Nephron progenitor cell (in vitro differentiated cells): ENCODE results near the gene CP.

Source experiments
- DNase-seq: peaks from one replicate; pipeline ENCODE4 v3.0.0; 2021
- H3K27ac Mint-ChIP-seq: 2 replicates; pipeline ENCODE4 v1.8.0; 2021; ENCODE audit warnings: mild to moderate bottlenecking, moderate library complexity, mixed read lengths
- H3K27me3 Mint-ChIP-seq: 2 replicates; pipeline ENCODE4 v1.8.0; 2021; ENCODE audit warnings: mild to moderate bottlenecking, low read depth, mixed read lengths; ENCODE audit not compliant: poor library complexity
- H3K36me3 Mint-ChIP-seq: 2 replicates; pipeline ENCODE4 v1.8.0; 2021; ENCODE audit warnings: low read depth, mixed read lengths
- H3K4me1 Mint-ChIP-seq: 2 replicates; pipeline ENCODE4 v1.8.0; 2021; ENCODE audit warnings: mixed read lengths
- H3K4me3 Mint-ChIP-seq: 2 replicates; pipeline ENCODE4 v1.8.0; 2021; ENCODE audit warnings: mild to moderate bottlenecking, moderate library complexity, mixed read lengths
- H3K9me3 Mint-ChIP-seq: 2 replicates; pipeline ENCODE4 v1.8.0; 2021; ENCODE audit warnings: mild to moderate bottlenecking, moderate library complexity, mixed read lengths
- TF ChIP-seq, protein P1 (sequence below): fragments of 200-600 bp; sonication (generic); IDR thresholded peaks from 2 replicates; pipeline ENCODE4 v1.5.0; 2021; ENCODE audit warnings: antibody characterized with exemption

CP gene

DNA sequence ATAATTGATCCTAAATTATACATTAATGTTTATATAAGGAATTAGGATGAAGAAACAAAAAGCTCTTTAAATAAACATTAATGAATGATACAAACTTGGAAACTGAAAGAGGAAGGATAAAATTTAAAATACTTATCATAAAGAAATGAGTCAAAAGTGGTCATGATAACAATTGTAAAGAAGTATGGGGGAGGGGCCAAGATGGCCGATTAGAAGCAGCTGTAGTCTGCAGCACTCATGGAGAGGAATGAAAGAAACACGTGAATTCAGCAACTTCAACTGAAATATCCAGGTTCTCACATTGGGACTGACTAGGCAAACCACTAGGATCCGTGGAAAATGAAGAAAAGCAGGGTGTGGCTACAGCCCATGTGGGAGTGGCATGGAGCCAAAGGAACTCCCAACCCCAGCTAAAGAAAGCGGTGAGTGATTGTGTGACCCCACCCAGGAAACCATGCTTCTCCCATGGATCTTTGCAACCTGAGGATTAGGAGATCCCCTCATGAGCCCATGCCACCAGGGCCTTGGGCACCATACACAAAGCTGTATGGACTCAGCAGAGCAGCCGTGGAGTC, 13.1 kb upstream of the CP start:
- TF ChIP-seq, protein P1, sequence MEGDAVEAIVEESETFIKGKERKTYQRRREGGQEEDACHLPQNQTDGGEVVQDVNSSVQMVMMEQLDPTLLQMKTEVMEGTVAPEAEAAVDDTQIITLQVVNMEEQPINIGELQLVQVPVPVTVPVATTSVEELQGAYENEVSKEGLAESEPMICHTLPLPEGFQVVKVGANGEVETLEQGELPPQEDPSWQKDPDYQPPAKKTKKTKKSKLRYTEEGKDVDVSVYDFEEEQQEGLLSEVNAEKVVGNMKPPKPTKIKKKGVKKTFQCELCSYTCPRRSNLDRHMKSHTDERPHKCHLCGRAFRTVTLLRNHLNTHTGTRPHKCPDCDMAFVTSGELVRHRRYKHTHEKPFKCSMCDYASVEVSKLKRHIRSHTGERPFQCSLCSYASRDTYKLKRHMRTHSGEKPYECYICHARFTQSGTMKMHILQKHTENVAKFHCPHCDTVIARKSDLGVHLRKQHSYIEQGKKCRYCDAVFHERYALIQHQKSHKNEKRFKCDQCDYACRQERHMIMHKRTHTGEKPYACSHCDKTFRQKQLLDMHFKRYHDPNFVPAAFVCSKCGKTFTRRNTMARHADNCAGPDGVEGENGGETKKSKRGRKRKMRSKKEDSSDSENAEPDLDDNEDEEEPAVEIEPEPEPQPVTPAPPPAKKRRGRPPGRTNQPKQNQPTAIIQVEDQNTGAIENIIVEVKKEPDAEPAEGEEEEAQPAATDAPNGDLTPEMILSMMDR: no peak
- H3K27me3 Mint-ChIP-seq: no peaks in the 10 kb centered on the region
- no peak overlapping the region for H3K27ac Mint-ChIP-seq
- no peaks in the 10 kb centered on the region for H3K9me3 Mint-ChIP-seq
- no peak for DNase-seq
- H3K4me1 Mint-ChIP-seq: no peaks in the 10 kb centered on the region
- no peak overlapping the region for H3K4me3 Mint-ChIP-seq
- H3K36me3 Mint-ChIP-seq: no peaks in the 10 kb centered on the region

DNA sequence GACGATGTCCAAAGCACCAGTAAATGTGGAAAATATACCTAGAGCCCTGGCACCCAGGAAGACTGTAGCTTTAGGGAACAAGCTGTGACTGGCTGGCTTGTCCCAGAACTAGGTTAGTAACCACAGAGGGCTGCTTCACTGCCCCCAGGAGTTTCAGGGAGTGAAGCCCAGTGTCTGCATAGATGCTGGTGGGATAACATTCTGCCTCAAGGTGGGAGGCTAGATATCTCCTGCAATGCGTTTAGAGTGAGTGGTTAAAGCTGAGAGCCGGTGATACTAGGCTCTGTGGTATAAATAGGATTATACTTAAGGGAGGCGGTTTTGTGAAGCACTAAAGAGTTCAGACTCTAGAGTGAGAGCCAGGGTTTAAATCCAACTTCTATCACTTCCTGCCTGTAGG, 11.7 kb upstream of the CP start:
- Mint-ChIP-seq H3K4me1 (no peaks in the 10 kb centered on the region), H3K27me3 (no peaks in the 10 kb centered on the region), H3K9me3 (no peaks in the 10 kb centered on the region), H3K27ac (no peak overlapping the region), H3K4me3 (no peak overlapping the region), H3K36me3 (no peaks in the 10 kb centered on the region)
- TF ChIP-seq, protein P1: no peak
- no peak for DNase-seq

DNA sequence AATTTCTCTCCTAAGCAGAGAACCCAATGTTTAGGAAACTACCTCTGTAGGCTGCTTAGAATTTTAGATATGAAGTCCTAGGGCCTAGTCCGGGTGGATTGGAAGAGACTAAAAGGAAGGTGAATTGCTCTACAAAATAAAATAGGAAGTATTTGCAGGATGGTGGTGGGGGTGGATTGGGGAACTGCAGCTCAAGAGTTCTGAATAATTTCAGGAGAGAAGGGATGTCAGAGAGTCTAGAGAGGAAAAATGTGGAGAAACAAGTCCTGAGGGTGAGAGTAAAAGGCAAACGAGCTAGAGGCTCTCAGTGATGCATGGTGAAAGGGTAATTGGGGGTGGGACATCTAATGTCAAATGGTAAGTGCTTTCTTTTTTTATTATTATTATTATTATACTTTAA, 10.2 kb upstream of the CP start:
- TF ChIP-seq, protein P1: no peak
- Mint-ChIP-seq H3K27ac (no peak overlapping the region), H3K36me3 (no peaks in the 10 kb centered on the region), H3K4me1 (no peaks in the 10 kb centered on the region), H3K9me3 (no peaks in the 10 kb centered on the region), H3K4me3 (no peak overlapping the region), H3K27me3 (no peaks in the 10 kb centered on the region)
- DNase-seq: no peak

DNA sequence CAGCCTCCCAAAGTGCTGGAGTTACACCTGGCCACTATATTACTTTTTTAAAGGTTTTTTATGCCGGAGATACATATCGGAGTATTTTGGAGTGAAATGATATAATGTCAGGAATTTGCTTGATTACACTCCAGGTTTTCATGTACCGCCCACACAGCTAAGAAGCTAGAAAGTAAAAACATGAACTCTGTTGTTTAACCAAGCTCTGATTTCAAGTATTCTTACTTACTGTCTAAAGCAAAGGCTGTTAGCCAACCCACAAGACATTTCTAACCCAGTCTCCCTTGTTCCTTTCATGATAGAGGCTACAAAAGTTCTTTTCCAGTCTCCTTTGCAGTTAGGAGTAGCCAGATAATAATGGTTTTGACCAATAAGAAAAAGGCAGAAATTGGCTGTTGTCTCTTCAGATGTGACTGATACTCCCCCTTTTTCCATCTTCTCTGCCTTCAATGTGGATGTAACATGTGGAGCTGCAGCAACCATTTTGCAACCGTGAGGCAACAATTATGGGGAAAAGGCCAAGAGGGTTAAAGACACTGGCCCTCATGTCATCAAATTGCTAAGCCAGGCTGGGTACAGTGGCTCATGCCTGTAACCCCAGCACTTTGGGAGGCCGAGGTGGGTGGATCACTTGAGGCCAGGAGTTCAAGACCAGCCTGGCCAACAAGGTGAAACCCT, 6.1 kb upstream of the CP start:
- peaks cover 13% of the 10 kb centered on the region for H3K4me1 Mint-ChIP-seq
- TF ChIP-seq, protein P1: no peak

DNA sequence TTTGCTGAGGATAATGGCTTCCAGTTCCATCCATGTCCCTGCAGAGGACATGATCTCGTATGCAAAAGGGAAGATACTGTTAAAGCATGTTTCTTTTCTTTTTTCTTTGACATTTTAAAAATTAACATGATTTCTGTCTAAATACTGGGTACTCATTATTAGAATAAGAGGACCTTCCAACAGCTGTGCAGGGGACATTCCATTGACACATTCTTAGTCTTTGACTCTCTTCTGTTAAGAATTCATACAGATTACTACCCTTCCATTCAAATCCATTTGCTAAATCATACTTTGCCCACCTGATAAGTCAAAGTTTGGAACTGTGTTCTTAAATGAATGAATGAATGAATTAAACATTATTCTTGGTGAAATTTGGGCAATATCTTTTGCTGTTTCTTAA, 5.1 kb upstream of the CP start:
- no peaks in the 10 kb centered on the region for H3K9me3 Mint-ChIP-seq

More for the DNA sequence above, 6.1 kb upstream of the CP start:
- Mint-ChIP-seq H3K9me3 (no peaks in the 10 kb centered on the region), H3K4me3 (no peak overlapping the region), H3K27me3 (no peaks in the 10 kb centered on the region), H3K36me3 (no peaks in the 10 kb centered on the region), H3K27ac (no peak overlapping the region)
- no peak for DNase-seq

More for the DNA sequence above, 5.1 kb upstream of the CP start:
- Mint-ChIP-seq H3K27ac (no peak overlapping the region), H3K36me3 (no peaks in the 10 kb centered on the region), H3K27me3 (no peaks in the 10 kb centered on the region), H3K4me3 (no peak overlapping the region), H3K4me1 (peaks cover 13% of the 10 kb centered on the region)
- no peak for DNase-seq
- TF ChIP-seq, protein P1: no peak
